K562 (cell line): ENCODE measurements around the gene CALM1. TPM values are rescaled to one million over a fixed set of nuclear protein-coding genes. Genes with fewer than 3 reads are reported as not detected.
A peak's percentile ranks its signal among the peaks of the same experiment; 100 is the strongest.

Experiments
- ATAC-seq: fragments of 200-7000 bp; cut with Tn5 transposase; 3 replicates; pipeline ENCODE4 v1.9.1; 2020; ENCODE audit warnings: moderate library complexity
- BruUV-seq: library from RNA; stranded (reverse); fragments of 400-500 nt; replicated peaks from 2 replicates; lab custom pipeline; 2021; lab: Mats Ljungman, UMichigan
- CTCF ChIA-PET: fragments of 300-600 bp; formaldehyde crosslinking; extraction: SDS; loops from one replicate; lab custom pipeline; 2021; ENCODE audit warnings: low intra/inter-chr PET ratio; lab: Yijun Ruan, JAX
- POLR2A ChIA-PET: fragments of 300-600, 350-650 bp; sonication (Branson Sonifier 250); formaldehyde crosslinking; extraction: SDS; loops from one replicate; lab custom pipeline; 2021; ENCODE audit warnings: antibody characterized with exemption, inconsistent platforms; lab: Yijun Ruan, JAX
- DNase-seq, 4 experiments: peaks; one replicate each; pipeline versions ENCODE4 v3.0.0 to v3.0.0-alpha.2; 2011 to 2018; ENCODE audit warnings: low spot score in 3 of 4, mixed read lengths in 3 of 4; ENCODE audit errors: extremely low read depth in 1 of 4
- FAIRE-seq: peaks from 2 replicates; lab custom pipeline; 2011; peaks lifted over from hg19 to GRCh38; lab: Jason Lieb, UNC
- H2AFZ ChIP-seq: 2 replicates; pipeline ENCODE4 v1.6.0; 2011; ENCODE audit warnings: low read depth, low read length, control low read depth, inconsistent platforms
- H3K27ac ChIP-seq: fragments of 200-600 bp; 3 replicates; pipeline ENCODE4 v1.8.0; 2011; ENCODE audit warnings: low read depth, mild to moderate bottlenecking, control low read depth, inconsistent platforms, low read length, moderate library complexity, mixed read lengths; ENCODE audit errors: extremely low read depth
- H3K27me3 ChIP-seq, 2 experiments: fragments of 300-600 bp in 1 of 2; 2 replicates in 1 of 2; 3 replicates in 1 of 2; pipeline versions ENCODE4 v1.6.0 to v1.8.0; 2011; ENCODE audit warnings: inconsistent platforms in 2 of 2, low read length in 2 of 2, mild to moderate bottlenecking in 1 of 2, mixed read lengths in 1 of 2, moderate library complexity in 1 of 2; ENCODE audit not compliant: control insufficient read depth in 2 of 2, insufficient read depth in 2 of 2
- H3K36me3 ChIP-seq: fragments of 300-600 bp; 3 replicates; pipeline ENCODE4 v1.8.0; 2011; ENCODE audit warnings: mild to moderate bottlenecking, low read length, inconsistent platforms; ENCODE audit not compliant: control insufficient read depth, insufficient read depth
- H3K4me1 ChIP-seq, 2 experiments: fragments of 200-600 bp in 1 of 2; replicated peaks in 1 of 2; 2 replicates in 1 of 2; 3 replicates in 1 of 2; pipeline versions ENCODE4 v1.5.1 to v1.8.0; 2011; ENCODE audit warnings: inconsistent platforms in 2 of 2, low read length in 2 of 2, mild to moderate bottlenecking in 1 of 2, mixed read lengths in 1 of 2, moderate library complexity in 1 of 2; ENCODE audit not compliant: control insufficient read depth in 2 of 2, insufficient read depth in 2 of 2
- H3K4me2 ChIP-seq: 2 replicates; pipeline ENCODE4 v1.6.1; 2011; ENCODE audit warnings: low read length, control low read depth, inconsistent platforms, mixed read lengths; ENCODE audit not compliant: insufficient read depth
- H3K4me3 ChIP-seq: fragments of 200-600 bp; sonication (generic), shearing (Covaris generic); 2 replicates; pipeline ENCODE4 v1.5.1; 2016; ENCODE audit warnings: control low read depth, inconsistent platforms
- H3K79me2 ChIP-seq: fragments of 200-600 bp; 3 replicates; pipeline ENCODE4 v1.8.0; 2011; ENCODE audit warnings: low read length, inconsistent platforms; ENCODE audit not compliant: control insufficient read depth, insufficient read depth
- H3K9ac ChIP-seq, 2 experiments: 2 replicates each; pipeline versions ENCODE4 v1.6.0 to v1.6.1; 2011; ENCODE audit warnings: low read depth in 2 of 2, low read length in 2 of 2, control low read depth in 1 of 2, inconsistent platforms in 1 of 2, mild to moderate bottlenecking in 1 of 2, mixed read lengths in 1 of 2; ENCODE audit not compliant: insufficient read depth in 1 of 2
- H3K9me1 ChIP-seq: one replicate; pipeline ENCODE4 v1.6.0; 2011; ENCODE audit warnings: inconsistent platforms, mild to moderate bottlenecking, low read length, moderate library complexity; ENCODE audit not compliant: control insufficient read depth, insufficient read depth
- H3K9me3 ChIP-seq: replicated peaks from 2 replicates; pipeline ENCODE4 v1.5.1; 2011; ENCODE audit warnings: low read depth, low read length, inconsistent platforms; ENCODE audit not compliant: control insufficient read depth, insufficient read depth
- H4K20me1 ChIP-seq: replicated peaks from 2 replicates; pipeline ENCODE4 v1.6.1; 2011; ENCODE audit warnings: low read length, inconsistent platforms, mixed read lengths; ENCODE audit not compliant: control insufficient read depth, insufficient read depth
- GTF2B ChIP-seq: IDR thresholded peaks from 2 replicates; pipeline ENCODE4 v1.6.1; 2011; ENCODE audit not compliant: insufficient read length; ENCODE audit errors: extremely low read depth
- NFIC ChIP-seq: fragments of 450-650 bp; IDR thresholded peaks from 2 replicates; pipeline ENCODE4 v1.6.1; 2017; ENCODE audit warnings: mild to moderate bottlenecking, inconsistent platforms
- PHF21A ChIP-seq: fragments of 450-650 bp; IDR thresholded peaks from 2 replicates; pipeline ENCODE4 v1.6.1; 2017; ENCODE audit warnings: low read depth, borderline replicate concordance
- PYGO2 ChIP-seq: fragments of 450-650 bp; IDR thresholded peaks from 2 replicates; pipeline ENCODE4 v1.6.1; 2016; ENCODE audit warnings: mild to moderate bottlenecking, missing genetic modification characterization, moderate library complexity, missing compliant biosample characterization
- RBM25 ChIP-seq: fragments of 200-400 bp; formaldehyde crosslinking; IDR thresholded peaks from 2 replicates; pipeline ENCODE4 v1.6.1; 2018; ENCODE audit warnings: low read length, low read depth, moderate library complexity; ENCODE audit not compliant: severe bottlenecking
- WGBS: fragments of 100-300 bp; shearing (Covaris generic); methylation state at CpG from one replicate; pipeline ENCODE4 v1.1.6; 2016; ENCODE audit warnings: low coverage, mixed read lengths; ENCODE audit not compliant: insufficient coverage; ENCODE audit errors: missing lambda C conversion rate; 5-methylcytosine and 5-hydroxymethylcytosine counted together
- in situ Hi-C: fragments of 300-500 bp; cut with MboI; formaldehyde crosslinking; loops from 4 replicates; pipeline ENCODE4 v1.15.0; 2018; ENCODE audit warnings: inconsistent platforms, mixed read lengths
- intact Hi-C: fragments of 100-400 bp; cut with micrococcal nuclease; formaldehyde crosslinking; loops from 2 replicates; pipeline ENCODE4 v1.14.2; 2022
- polyA plus RNA-seq, 8 experiments: library from polyadenylated mRNA; depleted of rRNA in 4 of 8; stranded (reverse) in 5 of 8; unstranded in 3 of 8; fragments of >200 nt; fragmentation: Nextera tagmentation in 2 of 8; fragmentation: Illumina TruSeq in 1 of 8; extraction: Ambion mirVana in 2 of 8; extraction: Trizol in 1 of 8; gene quantifications; 2 replicates each; pipeline versions ENCODE4 v1.2.1 to v1.2.3, GENCODE V29; 2011 to 2014; ENCODE audit warnings: inconsistent platforms in 1 of 8, missing spikeins in 1 of 8
- total RNA-seq, 7 experiments: library from RNA; depleted of rRNA in 6 of 7; stranded (reverse); fragments of >200 nt in 6 of 7; fragmentation: Illumina TruSeq in 2 of 7; extraction: Trizol in 2 of 7; gene quantifications; 2 replicates each; pipeline versions ENCODE4 v1.2.1 to v1.2.3, GENCODE V29; 2011 to 2021; ENCODE audit warnings: low replicate concordance in 1 of 7

The CALM1 gene
- total and polyA plus RNA-seq, 9 of the 15 experiments (the other 6 are each of a cell fraction or from before 2014, with no cell fraction given) = 48.0 to 269 (median 158) TPM

DNA sequence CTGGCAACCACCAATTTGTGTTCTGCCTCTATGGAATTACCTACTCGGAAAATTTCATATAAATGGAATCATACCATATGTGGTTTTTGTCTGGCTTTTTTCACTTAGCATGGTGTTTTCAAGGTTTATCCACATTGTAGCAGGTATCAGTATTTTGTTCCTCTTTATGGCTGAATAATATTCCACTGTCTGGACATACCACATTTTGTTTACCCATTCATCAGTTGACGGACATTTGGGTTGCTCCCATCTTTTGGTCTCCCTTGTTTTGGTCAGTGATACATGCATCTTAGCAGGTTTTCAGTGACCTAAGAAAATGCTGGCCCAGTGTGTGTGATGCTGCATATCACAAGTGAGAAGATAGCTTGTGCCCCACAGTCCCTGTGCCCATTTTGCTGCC, 21.2 kb downstream of the CALM1 start:
- no peaks in the 10 kb centered on the region for H3K9me3 ChIP-seq
- no peak for DNase-seq
- H3K4me1 ChIP-seq = no peaks in the 10 kb centered on the region
- H3K27me3 ChIP-seq = peaks cover 0 to 5% of the 10 kb centered on the region in 2 experiments; a peak in 2 of 5 replicates
- H3K4me3 ChIP-seq = no peak overlapping the region
- no peaks in the 10 kb centered on the region for H3K36me3 ChIP-seq
- in situ Hi-C loops (no loop called here), intact Hi-C loops (no loop called here)
- ATAC-seq = no peak
- no TSS peak for BruUV-seq
- H3K79me2 ChIP-seq = no peaks in the 10 kb centered on the region
- TF ChIP-seq RBM25 = peak; percentile 4
- no peak for TF ChIP-seq GTF2B
- no peaks in the 10 kb centered on the region for H4K20me1 ChIP-seq
- no peak overlapping the region for H3K27ac ChIP-seq
- ChIA-PET POLR2A (no interaction called here), CTCF (no interaction called here)
- H3K9me1 ChIP-seq = no peaks in the 10 kb centered on the region
- H2AFZ ChIP-seq = no peak overlapping the region
- FAIRE-seq = no peak
- H3K9ac ChIP-seq = no peak overlapping the region
- 0% methylated on average over 2 of the region's 2 CpGs for WGBS
- no peak overlapping the region for H3K4me2 ChIP-seq

- WGBS = 6% methylated on average over 12 of the region's 12 CpGs
These were observed 22.4 kb downstream of the CALM1 start for GRCh38 chr14:90419200-90419599.

More at GRCh38 chr14:90419200-90419599, 22.4 kb downstream of the CALM1 start:
- ChIA-PET POLR2A (no interaction called here), CTCF (no interaction called here)
- ATAC-seq (no peak), FAIRE-seq (no peak), DNase-seq (peak in 1 of 4 experiments; percentile 6)
- no peak overlapping the region for H3K27ac ChIP-seq
- in situ Hi-C loops (no loop called here), intact Hi-C loops (no loop called here)
- no peak overlapping the region for H2AFZ ChIP-seq
- H3K79me2 ChIP-seq = no peaks in the 10 kb centered on the region
- no peak overlapping the region for H3K4me3 ChIP-seq
- no peaks in the 10 kb centered on the region for H3K9me1 ChIP-seq
- TF ChIP-seq NFIC = peak; percentile 60
- TF ChIP-seq PHF21A = no peak
- TF ChIP-seq PYGO2 = no peak
- H3K4me2 ChIP-seq = no peak overlapping the region
- H3K4me1 ChIP-seq = no peaks in the 10 kb centered on the region
- no peaks in the 10 kb centered on the region for H3K9me3 ChIP-seq
- no TSS peak for BruUV-seq
- H4K20me1 ChIP-seq = no peaks in the 10 kb centered on the region
- H3K9ac ChIP-seq = no peak overlapping the region
- H3K36me3 ChIP-seq = no peaks in the 10 kb centered on the region
- peaks cover 0 to 5% of the 10 kb centered on the region in 2 experiments; a peak in 2 of 5 replicates for H3K27me3 ChIP-seq
